BLaER1 (cell line): ENCODE data around the gene MAP2K7.
"Not testable (repeated sequence)": the region's sequence is repeated elsewhere in the genome, so short reads cannot be mapped to it uniquely, and the experiment has no call there.

Experiments
- H3K27ac ChIP-seq: shearing (Covaris generic); formaldehyde crosslinking; 2 replicates; pipeline ENCODE4 v1.8.1; 2022
- H3K27me3 ChIP-seq: shearing (Covaris generic); formaldehyde crosslinking; 2 replicates; pipeline ENCODE4 v1.8.1; 2022
- H3K36me3 ChIP-seq: shearing (Covaris generic); formaldehyde crosslinking; 2 replicates; pipeline ENCODE4 v1.8.1; 2022
- H3K4me1 ChIP-seq: shearing (Covaris generic); formaldehyde crosslinking; 2 replicates; pipeline ENCODE4 v1.8.1; 2022
- H3K4me2 ChIP-seq: shearing (Covaris generic); formaldehyde crosslinking; 2 replicates; pipeline ENCODE4 v1.8.1; 2022
- H3K4me3 ChIP-seq: shearing (Covaris generic); formaldehyde crosslinking; 2 replicates; pipeline ENCODE4 v1.8.1; 2022
- H3K9ac ChIP-seq: shearing (Covaris generic); formaldehyde crosslinking; 2 replicates; pipeline ENCODE4 v1.8.1; 2022
- H3K9me3 ChIP-seq: shearing (Covaris generic); formaldehyde crosslinking; 2 replicates; pipeline ENCODE4 v1.8.1; 2022
- H4K20me1 ChIP-seq: shearing (Covaris generic); formaldehyde crosslinking; 2 replicates; pipeline ENCODE4 v1.8.1; 2022
- Cebpa-rat ChIP-seq: shearing (Covaris generic); IDR thresholded peaks from 2 replicates; pipeline ENCODE4 v1.8.1; 2022

Gene MAP2K7

DNA sequence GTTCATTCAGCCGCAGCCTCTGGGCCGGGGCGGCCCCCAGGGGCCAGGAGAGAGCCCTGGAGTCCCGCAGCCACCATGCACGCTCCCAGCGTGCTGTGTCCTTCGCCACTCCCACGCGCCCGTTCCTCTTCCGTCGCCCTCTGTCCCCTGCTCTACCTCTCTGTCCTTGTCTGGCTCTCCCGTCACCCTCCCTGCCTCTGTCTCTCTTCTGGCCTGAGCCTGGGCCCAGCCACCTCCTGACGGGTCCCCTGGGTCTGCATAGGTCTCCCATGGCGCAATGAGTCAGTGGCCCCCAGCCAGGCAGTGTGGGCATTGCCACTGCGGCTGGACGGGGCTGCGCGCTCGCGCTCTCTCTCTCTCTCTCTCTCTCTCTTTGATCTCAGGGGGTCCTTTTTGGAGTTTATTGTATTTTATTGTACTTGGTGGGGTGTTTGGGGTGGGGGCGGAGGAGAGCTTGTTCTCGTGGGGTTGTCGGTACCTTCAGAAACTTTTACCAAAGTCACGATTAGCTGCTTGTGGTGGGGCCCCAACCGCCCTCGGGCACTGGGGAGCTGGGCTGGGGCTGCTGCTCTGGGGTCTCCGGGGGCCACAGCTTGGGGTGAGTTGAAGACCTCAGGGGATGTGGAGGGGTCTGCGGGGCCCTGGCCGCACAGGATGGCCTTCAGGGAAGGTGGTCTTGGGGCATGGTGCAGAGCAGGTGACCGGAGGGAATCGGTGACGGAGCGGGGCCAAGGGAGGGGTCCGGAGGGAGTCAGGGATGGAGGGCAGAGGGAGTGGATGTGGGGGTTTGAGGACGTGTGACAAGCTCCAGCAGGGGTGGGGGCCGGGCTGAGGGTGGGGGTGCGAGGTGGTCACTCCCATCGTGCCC, 9.3 kb downstream of the MAP2K7 start:
- H4K20me1 ChIP-seq, result peaks cover 99% of the 10 kb centered on the region
- peak overlapping the region; percentile 26; the same call in 1 of the 2 replicates for H3K27ac ChIP-seq
- H3K9me3 ChIP-seq, result no peaks in the 10 kb centered on the region
- H3K4me1 ChIP-seq, result peaks cover 83% of the 10 kb centered on the region
- H3K4me2 ChIP-seq, result peak overlapping the region; percentile 98
- peaks cover 44% of the 10 kb centered on the region for H3K36me3 ChIP-seq
- peaks cover 49% of the 10 kb centered on the region for H3K27me3 ChIP-seq
- H3K4me3 ChIP-seq, result peak overlapping the region; percentile 41; the same call in 1 of the 2 replicates
- no peak for TF ChIP-seq Cebpa-rat
- peak overlapping the region; percentile 19; the same call in 1 of the 2 replicates for H3K9ac ChIP-seq

DNA sequence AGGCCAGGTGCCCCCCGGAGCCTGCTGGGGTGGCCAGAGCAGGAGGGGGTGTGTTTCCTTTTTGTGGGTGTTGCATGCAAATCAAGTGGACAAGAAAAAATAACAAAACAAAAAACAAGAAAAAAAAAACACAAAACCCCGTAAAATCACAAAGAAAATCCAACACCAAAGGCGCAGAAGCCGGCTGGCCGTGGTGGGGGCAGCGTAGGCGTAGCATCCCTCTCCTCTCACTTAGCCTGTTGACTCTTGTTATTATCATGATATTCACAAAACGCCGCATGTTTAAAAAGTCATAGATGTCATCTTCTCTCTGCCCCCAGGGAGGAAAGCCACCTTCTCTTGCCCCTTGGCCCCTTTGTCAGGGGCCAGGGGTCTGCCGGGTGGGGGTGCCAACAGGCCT, 10.0 kb downstream of the MAP2K7 start:
- H3K9me3 ChIP-seq, result no peaks in the 10 kb centered on the region
- no peak overlapping the region for H3K4me3 ChIP-seq
- H3K36me3 ChIP-seq, result peaks cover 38% of the 10 kb centered on the region
- H3K27me3 ChIP-seq, result peaks cover 56% of the 10 kb centered on the region
- H3K4me2 ChIP-seq, result peak overlapping the region; percentile 98; the same call in 1 of the 2 replicates
- no peak overlapping the region for H3K9ac ChIP-seq
- TF ChIP-seq Cebpa-rat, result no peak
- peaks cover 80% of the 10 kb centered on the region for H3K4me1 ChIP-seq
- H3K27ac ChIP-seq, result no peak overlapping the region
- peaks cover 99% of the 10 kb centered on the region for H4K20me1 ChIP-seq

DNA sequence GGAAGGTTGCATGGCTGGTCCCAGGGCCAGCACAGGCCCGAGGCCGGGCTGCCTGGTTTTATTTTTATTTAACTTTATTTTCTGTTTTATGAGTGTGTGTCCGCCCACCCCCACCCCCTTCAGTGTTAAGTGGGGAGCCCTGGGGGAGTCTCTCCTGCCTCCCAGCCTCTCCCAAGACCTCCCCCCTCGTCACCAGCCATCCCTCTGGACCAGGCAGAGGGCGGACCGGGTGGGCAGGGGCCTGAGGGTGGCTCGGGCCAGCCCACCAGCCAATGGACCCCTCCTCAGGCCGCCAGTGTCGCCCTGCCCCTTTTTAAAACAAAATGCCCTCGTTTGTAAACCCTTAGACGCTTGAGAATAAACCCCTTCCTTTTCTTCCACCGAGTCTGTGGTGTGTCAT, 10.4 kb downstream of the MAP2K7 start:
- TF ChIP-seq Cebpa-rat, result no peak
- Histone ChIP-seq H4K20me1 (peaks cover 99% of the 10 kb centered on the region), H3K27ac (no peak overlapping the region), H3K27me3 (peaks cover 61% of the 10 kb centered on the region), H3K4me1 (peaks cover 80% of the 10 kb centered on the region), H3K9ac (no peak overlapping the region), H3K36me3 (peaks cover 34% of the 10 kb centered on the region), H3K9me3 (no peaks in the 10 kb centered on the region), H3K4me3 (no peak overlapping the region), H3K4me2 (no peak overlapping the region)

DNA sequence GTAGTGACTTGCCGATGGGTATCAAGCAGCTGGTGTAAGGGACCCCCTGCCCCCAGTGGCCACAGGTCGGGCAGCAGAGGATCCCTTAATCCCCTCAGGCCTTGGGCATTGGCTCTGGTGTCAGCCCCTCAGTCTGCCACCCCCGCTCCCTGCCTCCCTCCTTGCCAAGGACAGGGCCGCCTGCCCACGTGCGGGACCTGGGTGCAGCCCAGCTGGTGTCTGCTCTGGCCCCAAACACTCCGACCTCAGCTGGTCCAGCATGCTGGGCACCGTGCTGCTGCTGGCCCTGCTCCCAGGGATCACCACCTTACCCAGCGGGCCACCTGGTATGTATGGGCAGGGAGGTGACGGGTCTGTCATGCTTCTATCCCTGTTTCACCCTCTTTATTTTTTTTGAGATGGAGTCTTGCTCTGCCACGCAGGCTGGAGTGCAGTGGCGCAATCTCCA, 10.9 kb downstream of the MAP2K7 start, which contains the start of gene TGFBR3L:
Gene TGFBR3L, plus strand, starts transcription at position 233 of the 448 bp plus-strand sequence.
- H3K4me2 ChIP-seq, result peak within 1 kb of the TSS; percentile 94
- peaks cover 80% of the 10 kb centered on the region for H3K4me1 ChIP-seq
- peaks cover 66% of the 10 kb centered on the region for H3K27me3 ChIP-seq
- H4K20me1 ChIP-seq, result peaks cover 99% of the 10 kb centered on the region
- no peak for TF ChIP-seq Cebpa-rat
- no peak within 1 kb of the TSS for H3K27ac ChIP-seq
- no peak within 1 kb of the TSS for H3K9ac ChIP-seq
- H3K9me3 ChIP-seq, result no peaks in the 10 kb centered on the region
- H3K4me3 ChIP-seq, result peak within 1 kb of the TSS; percentile 65; the same call in 1 of the 2 replicates
- H3K36me3 ChIP-seq, result peaks cover 30% of the 10 kb centered on the region

DNA sequence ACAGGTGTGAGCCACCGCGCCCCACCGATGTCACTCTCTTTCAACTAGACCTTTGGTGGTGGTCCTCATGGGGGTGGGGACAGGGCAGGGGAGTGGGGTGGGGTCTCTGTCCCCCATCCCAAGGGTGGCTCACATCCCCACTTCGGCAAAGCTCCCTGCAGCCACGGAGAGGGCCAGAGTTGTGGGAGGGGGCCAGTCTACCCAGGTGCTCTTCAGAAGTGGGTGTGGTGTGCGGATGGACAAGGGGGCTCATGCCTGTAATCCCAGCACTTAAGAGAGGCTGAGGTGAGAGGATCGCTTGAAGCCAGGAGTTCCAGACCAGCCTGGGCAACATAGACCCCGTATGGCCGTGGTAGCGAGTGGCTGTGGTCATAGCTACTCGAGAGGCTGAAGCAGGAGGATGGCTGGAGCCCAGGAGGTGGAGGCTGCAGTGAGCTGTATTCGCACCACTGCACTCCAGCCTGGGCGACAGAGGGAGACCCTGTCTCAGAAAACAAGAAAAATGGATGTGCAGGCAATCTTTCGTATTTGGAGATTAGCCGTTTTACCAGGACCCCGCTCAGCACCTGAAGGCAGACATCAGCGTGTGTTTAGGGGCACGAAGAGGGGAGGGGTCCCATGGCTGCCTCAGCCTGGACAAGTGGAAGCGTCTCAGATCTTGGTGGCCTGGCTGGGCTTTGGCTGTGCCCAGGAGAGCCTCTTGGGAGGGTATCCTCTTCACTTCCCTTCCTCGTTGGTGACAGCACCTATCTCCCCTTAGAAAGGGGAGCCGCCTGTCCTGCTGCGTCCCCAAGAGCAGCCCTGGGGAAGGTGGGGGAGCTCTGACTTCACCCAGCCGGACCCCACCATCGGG, 11.8 kb downstream of the MAP2K7 start:
- Histone ChIP-seq H3K36me3 (peaks cover 22% of the 10 kb centered on the region), H3K4me1 (peaks cover 75% of the 10 kb centered on the region), H3K27ac (no peak overlapping the region), H4K20me1 (peaks cover 93% of the 10 kb centered on the region), H3K9ac (0 out of 2 replicates have a peak overlapping the region, but pooled peaks have one; percentile 55), H3K4me2 (peak overlapping the region; percentile 94), H3K27me3 (peaks cover 70% of the 10 kb centered on the region), H3K4me3 (peak overlapping the region; percentile 65), H3K9me3 (no peaks in the 10 kb centered on the region)
- no peak for TF ChIP-seq Cebpa-rat

DNA sequence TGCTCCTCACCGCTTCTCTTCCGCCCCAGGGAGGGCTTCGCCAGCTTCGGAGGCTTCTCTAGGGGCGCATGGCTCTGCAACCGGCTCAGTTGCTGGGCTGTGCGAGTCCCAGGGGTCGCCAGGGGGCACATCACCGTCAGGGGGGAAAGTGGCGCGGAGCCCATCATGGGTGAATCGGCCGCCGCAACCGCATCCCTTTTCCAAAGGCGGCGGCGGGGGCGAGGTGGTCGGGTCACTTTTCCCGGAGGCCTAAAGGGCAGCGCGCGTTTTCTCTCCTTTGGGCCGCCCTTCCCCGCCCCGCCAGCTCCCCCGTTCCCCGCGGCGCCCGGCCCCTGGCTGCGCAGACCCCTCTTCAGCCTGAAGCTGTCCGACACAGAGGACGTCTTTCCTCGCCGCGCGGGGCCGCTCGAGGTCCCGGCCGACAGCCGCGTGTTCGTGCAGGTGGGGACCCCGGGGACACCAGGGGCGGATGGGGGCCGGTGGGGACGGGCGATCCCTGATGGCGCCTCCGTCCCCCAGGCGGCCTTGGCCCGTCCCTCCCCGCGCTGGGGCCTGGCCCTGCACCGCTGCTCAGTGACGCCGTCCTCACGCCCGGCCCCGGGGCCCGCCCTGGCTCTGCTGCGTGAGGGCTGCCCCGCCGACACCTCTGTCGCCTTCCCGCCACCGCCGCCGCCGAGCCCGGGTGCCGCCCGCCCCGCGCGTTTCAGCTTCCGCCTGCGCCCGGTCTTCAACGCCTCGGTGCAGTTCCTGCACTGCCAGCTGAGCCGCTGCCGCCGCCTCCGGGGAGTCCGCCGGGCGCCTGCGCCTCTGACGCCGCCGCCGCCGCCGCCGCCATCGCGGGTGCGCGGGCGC, 12.7 kb downstream of the MAP2K7 start:
- Histone ChIP-seq H3K9ac (peak overlapping the region; percentile 55), H3K4me1 (peaks cover 71% of the 10 kb centered on the region), H3K27ac (no peak overlapping the region)

DNA sequence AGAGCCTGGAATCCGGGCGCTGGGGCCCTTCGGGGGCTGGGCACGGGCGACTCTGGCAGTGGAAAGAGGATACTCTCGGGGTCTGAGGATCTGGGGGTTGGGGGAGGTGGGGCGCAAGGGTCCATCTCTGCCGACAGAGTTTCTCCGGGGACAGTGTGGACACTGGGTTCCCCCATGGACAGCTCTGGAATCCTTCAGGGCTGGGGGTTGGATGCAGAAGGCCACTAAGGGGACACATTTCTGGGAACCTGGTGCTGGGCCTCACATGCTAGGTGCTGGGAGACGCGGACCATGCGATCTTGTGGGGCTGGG, 13.2 kb downstream of the MAP2K7 start:
- Histone ChIP-seq H3K27ac (no peak overlapping the region), H3K9me3 (no peaks in the 10 kb centered on the region), H3K4me1 (peaks cover 71% of the 10 kb centered on the region), H3K9ac (no peak overlapping the region), H3K27me3 (peaks cover 70% of the 10 kb centered on the region), H3K4me2 (peak overlapping the region; percentile 94), H3K36me3 (peaks cover 12% of the 10 kb centered on the region), H4K20me1 (peaks cover 90% of the 10 kb centered on the region), H3K4me3 (peak overlapping the region; percentile 65)
- no peak for TF ChIP-seq Cebpa-rat

More for the DNA sequence above, 12.7 kb downstream of the MAP2K7 start:
- peak overlapping the region; percentile 65 for H3K4me3 ChIP-seq
- H3K4me2 ChIP-seq, result peak overlapping the region; percentile 94
- TF ChIP-seq Cebpa-rat, result no peak
- H3K27me3 ChIP-seq, result peaks cover 70% of the 10 kb centered on the region
- no peaks in the 10 kb centered on the region for H3K9me3 ChIP-seq
- H4K20me1 ChIP-seq, result peaks cover 90% of the 10 kb centered on the region
- H3K36me3 ChIP-seq, result peaks cover 14% of the 10 kb centered on the region

DNA sequence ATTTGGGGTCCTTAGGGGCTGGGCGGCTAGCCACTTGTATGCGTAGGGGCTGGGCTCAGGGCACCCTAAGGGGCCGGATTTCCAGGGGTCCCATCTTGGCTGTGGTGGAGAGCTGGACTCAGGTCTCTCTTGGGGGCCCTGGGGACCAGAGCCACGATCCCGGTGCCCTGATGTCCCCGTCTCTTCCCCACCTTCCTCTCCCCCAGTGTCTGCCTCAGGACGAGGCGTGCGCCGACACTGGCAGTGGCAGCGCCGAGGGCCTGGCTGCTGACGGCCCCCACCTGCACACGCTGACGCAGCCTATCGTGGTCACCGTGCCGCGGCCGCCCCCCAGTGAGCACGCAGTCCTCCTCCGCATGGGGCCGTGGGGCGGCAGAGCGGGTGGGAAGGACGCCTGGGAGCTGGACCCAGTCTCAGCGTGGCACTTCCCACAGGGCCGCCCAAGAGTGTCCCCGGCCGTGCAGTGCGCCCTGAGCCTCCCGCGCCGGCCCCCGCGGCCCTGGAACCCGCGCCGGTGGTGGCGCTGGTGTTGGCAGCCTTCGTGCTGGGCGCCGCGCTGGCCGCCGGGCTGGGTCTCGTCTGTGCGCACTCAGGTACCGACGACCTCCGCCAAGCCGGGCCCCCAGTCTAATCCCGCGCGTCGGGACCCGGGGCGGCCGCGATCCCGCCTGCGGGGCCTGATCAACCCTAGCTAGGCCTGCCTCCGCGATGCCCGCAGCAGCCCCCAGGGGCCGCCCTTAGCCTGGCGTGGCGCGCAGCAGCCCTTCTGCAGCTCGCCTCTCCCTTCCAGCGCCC, 13.8 kb downstream of the MAP2K7 start:
- H3K9ac ChIP-seq, result no peak overlapping the region
- H3K27ac ChIP-seq, result no peak overlapping the region
- peaks cover 70% of the 10 kb centered on the region for H3K27me3 ChIP-seq

DNA sequence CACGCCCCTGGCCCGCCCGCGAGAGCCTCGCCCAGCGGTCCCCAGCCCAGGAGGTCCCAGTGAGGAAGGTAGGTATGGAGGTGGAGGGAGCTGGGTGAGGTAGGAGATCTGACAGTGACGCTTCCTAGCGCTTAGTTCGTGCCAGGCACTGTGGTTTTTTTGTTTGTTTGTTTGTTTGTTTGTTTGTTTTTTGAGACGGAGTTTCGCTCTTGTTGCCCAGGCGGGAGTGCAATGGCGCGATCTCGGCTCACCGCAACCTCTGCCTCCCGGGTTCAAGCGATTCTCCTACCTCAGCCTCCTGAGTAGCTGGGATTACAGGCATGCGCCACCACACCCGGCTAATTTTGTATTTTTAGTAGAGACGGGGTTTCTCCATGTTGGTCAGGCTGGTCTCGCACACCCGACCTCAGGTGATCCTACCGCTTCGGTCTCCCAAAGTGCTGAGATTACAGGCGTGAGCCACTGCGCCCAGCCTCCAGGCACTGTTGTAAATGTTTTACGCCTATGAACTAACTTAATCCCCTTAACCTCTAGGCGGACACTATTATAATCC, 14.5 kb downstream of the MAP2K7 start:
- H3K27ac ChIP-seq, H3K9ac ChIP-seq, H3K9me3 ChIP-seq: not testable (repeated sequence)
- Histone ChIP-seq H3K4me2 (peak overlapping the region; percentile 94), H3K4me1 (peaks cover 63% of the 10 kb centered on the region), H3K27me3 (peaks cover 68% of the 10 kb centered on the region), H3K36me3 (peaks cover 20% of the 10 kb centered on the region), H3K4me3 (peak overlapping the region; percentile 65), H4K20me1 (peaks cover 90% of the 10 kb centered on the region)

More for the DNA sequence above, 13.8 kb downstream of the MAP2K7 start:
- Histone ChIP-seq H3K9me3 (no peaks in the 10 kb centered on the region), H3K36me3 (peaks cover 13% of the 10 kb centered on the region), H4K20me1 (peaks cover 90% of the 10 kb centered on the region), H3K4me2 (peak overlapping the region; percentile 94), H3K4me1 (peaks cover 69% of the 10 kb centered on the region), H3K4me3 (peak overlapping the region; percentile 65)
- TF ChIP-seq Cebpa-rat, result no peak
